Measurements from ENCODE around the gene PLCG2.

The PLCG2 gene

GRCh38 chr16:81938326-81939163, 159.5 kb downstream of the PLCG2 start:
- no peaks in the 10 kb centered on the region for H3K79me2 ChIP-seq (ENCODE audit: control insufficient read depth, insufficient read depth, low read length, unreplicated experiment)
- no peaks in the 10 kb centered on the region for H3K36me3 ChIP-seq (ENCODE audit: insufficient read depth, low read length)
- H3K27ac ChIP-seq (ENCODE audit: low read depth, low read length), result no peak overlapping the region
- no peak overlapping the region for H2AFZ ChIP-seq (ENCODE audit: low read length, unreplicated experiment)
- no peak overlapping the region for H3K4me3 ChIP-seq (ENCODE audit: low read depth, low read length)
- H3K4me1 ChIP-seq (ENCODE audit: control insufficient read depth, insufficient read depth, low read length, unreplicated experiment), result peaks cover 11% of the 10 kb centered on the region
- H3K27me3 ChIP-seq (ENCODE audit: insufficient read depth, low read length), result no peaks in the 10 kb centered on the region

- no peak overlapping the region for H3K4me3 ChIP-seq (ENCODE audit: low read depth, low read length)
- H3K4me1 ChIP-seq (ENCODE audit: control insufficient read depth, insufficient read depth, low read length, unreplicated experiment), result peaks cover 11% of the 10 kb centered on the region
- H3K79me2 ChIP-seq (ENCODE audit: control insufficient read depth, insufficient read depth, low read length, unreplicated experiment), result no peaks in the 10 kb centered on the region
- H3K27ac ChIP-seq (ENCODE audit: low read depth, low read length), result no peak overlapping the region
- H2AFZ ChIP-seq (ENCODE audit: low read length, unreplicated experiment), result no peak overlapping the region
- no peaks in the 10 kb centered on the region for H3K27me3 ChIP-seq (ENCODE audit: insufficient read depth, low read length)
- no peaks in the 10 kb centered on the region for H3K36me3 ChIP-seq (ENCODE audit: insufficient read depth, low read length)
Measured at GRCh38 chr16:81939164-81940056, 160.3 kb downstream of the PLCG2 start.

GRCh38 chr16:81940781-81941560, 161.9 kb downstream of the PLCG2 start:
- no peaks in the 10 kb centered on the region for H3K79me2 ChIP-seq (ENCODE audit: control insufficient read depth, insufficient read depth, low read length, unreplicated experiment)
- H3K27me3 ChIP-seq (ENCODE audit: insufficient read depth, low read length), result no peaks in the 10 kb centered on the region
- no peak overlapping the region for H2AFZ ChIP-seq (ENCODE audit: low read length, unreplicated experiment)
- H3K4me1 ChIP-seq (ENCODE audit: control insufficient read depth, insufficient read depth, low read length, unreplicated experiment), result peaks cover 20% of the 10 kb centered on the region
- H3K4me3 ChIP-seq (ENCODE audit: low read depth, low read length), result no peak overlapping the region
- H3K36me3 ChIP-seq (ENCODE audit: insufficient read depth, low read length), result no peaks in the 10 kb centered on the region
- peak overlapping the region; percentile 16; the same call in 1 of the 2 replicates for H3K27ac ChIP-seq (ENCODE audit: low read depth, low read length)

GRCh38 chr16:81942007-81942601, 163.0 kb downstream of the PLCG2 start:
- Histone ChIP-seq H3K27ac (ENCODE audit: low read depth, low read length) (no peak overlapping the region), H3K79me2 (ENCODE audit: control insufficient read depth, insufficient read depth, low read length, unreplicated experiment) (no peaks in the 10 kb centered on the region), H2AFZ (ENCODE audit: low read length, unreplicated experiment) (no peak overlapping the region), H3K36me3 (ENCODE audit: insufficient read depth, low read length) (no peaks in the 10 kb centered on the region), H3K27me3 (ENCODE audit: insufficient read depth, low read length) (no peaks in the 10 kb centered on the region), H3K4me1 (ENCODE audit: control insufficient read depth, insufficient read depth, low read length, unreplicated experiment) (peaks cover 27% of the 10 kb centered on the region), H3K4me3 (ENCODE audit: low read depth, low read length) (no peak overlapping the region)

GRCh38 chr16:81945665-81946064, 166.6 kb downstream of the PLCG2 start:
- no peaks in the 10 kb centered on the region for H3K79me2 ChIP-seq (ENCODE audit: control insufficient read depth, insufficient read depth, low read length, unreplicated experiment)
- H3K4me3 ChIP-seq (ENCODE audit: low read depth, low read length), result peak overlapping the region; percentile 35; the same call in 1 of the 2 replicates
- H3K4me1 ChIP-seq (ENCODE audit: control insufficient read depth, insufficient read depth, low read length, unreplicated experiment), result peaks cover 24% of the 10 kb centered on the region
- no peaks in the 10 kb centered on the region for H3K36me3 ChIP-seq (ENCODE audit: insufficient read depth, low read length)
- H3K27ac ChIP-seq (ENCODE audit: low read depth, low read length), result peak overlapping the region; percentile 33
- 0 out of 2 replicates have a peak, but pooled peaks cover 3% of the 10 kb centered on the region for H3K27me3 ChIP-seq (ENCODE audit: insufficient read depth, low read length)
- H2AFZ ChIP-seq (ENCODE audit: low read length, unreplicated experiment), result no peak overlapping the region

- Histone ChIP-seq H3K4me1 (ENCODE audit: control insufficient read depth, insufficient read depth, low read length, unreplicated experiment) (peaks cover 20% of the 10 kb centered on the region), H2AFZ (ENCODE audit: low read length, unreplicated experiment) (peak overlapping the region; percentile 20), H3K27me3 (ENCODE audit: insufficient read depth, low read length) (0 out of 2 replicates have a peak, but pooled peaks cover 3% of the 10 kb centered on the region), H3K27ac (ENCODE audit: low read depth, low read length) (peak overlapping the region; percentile 33), H3K36me3 (ENCODE audit: insufficient read depth, low read length) (no peaks in the 10 kb centered on the region), H3K79me2 (ENCODE audit: control insufficient read depth, insufficient read depth, low read length, unreplicated experiment) (no peaks in the 10 kb centered on the region), H3K4me3 (ENCODE audit: low read depth, low read length) (peak overlapping the region; percentile 35)
Measured at GRCh38 chr16:81946206-81946605, 167.1 kb downstream of the PLCG2 start.

GRCh38 chr16:81951564-81951963, 172.5 kb downstream of the PLCG2 start:
- H3K36me3 ChIP-seq (ENCODE audit: insufficient read depth, low read length), result no peaks in the 10 kb centered on the region

GRCh38 chr16:81956213-81956948, 177.3 kb downstream of the PLCG2 start:
- Histone ChIP-seq H3K4me3 (ENCODE audit: low read depth, low read length) (no peak overlapping the region), H3K4me1 (ENCODE audit: control insufficient read depth, insufficient read depth, low read length, unreplicated experiment) (no peaks in the 10 kb centered on the region), H2AFZ (ENCODE audit: low read length, unreplicated experiment) (no peak overlapping the region), H3K27me3 (ENCODE audit: insufficient read depth, low read length) (0 out of 2 replicates have a peak, but pooled peaks cover 2% of the 10 kb centered on the region), H3K27ac (ENCODE audit: low read depth, low read length) (no peak overlapping the region), H3K36me3 (ENCODE audit: insufficient read depth, low read length) (no peaks in the 10 kb centered on the region), H3K79me2 (ENCODE audit: control insufficient read depth, insufficient read depth, low read length, unreplicated experiment) (no peaks in the 10 kb centered on the region)

More at GRCh38 chr16:81951564-81951963, 172.5 kb downstream of the PLCG2 start:
- no peak overlapping the region for H2AFZ ChIP-seq (ENCODE audit: low read length, unreplicated experiment)
- H3K4me3 ChIP-seq (ENCODE audit: low read depth, low read length), result no peak overlapping the region
- 0 out of 2 replicates have a peak, but pooled peaks cover 3% of the 10 kb centered on the region for H3K27me3 ChIP-seq (ENCODE audit: insufficient read depth, low read length)
- H3K4me1 ChIP-seq (ENCODE audit: control insufficient read depth, insufficient read depth, low read length, unreplicated experiment), result peaks cover under 1% of the 10 kb centered on the region
- H3K27ac ChIP-seq (ENCODE audit: low read depth, low read length), result no peak overlapping the region
- H3K79me2 ChIP-seq (ENCODE audit: control insufficient read depth, insufficient read depth, low read length, unreplicated experiment), result no peaks in the 10 kb centered on the region

- H3K36me3 ChIP-seq (ENCODE audit: insufficient read depth, low read length), result no peaks in the 10 kb centered on the region
- peaks cover 27% of the 10 kb centered on the region for H3K27me3 ChIP-seq (ENCODE audit: insufficient read depth, low read length)
- no peak overlapping the region for H3K4me3 ChIP-seq (ENCODE audit: low read depth, low read length)
- no peaks in the 10 kb centered on the region for H3K79me2 ChIP-seq (ENCODE audit: control insufficient read depth, insufficient read depth, low read length, unreplicated experiment)
- H3K4me1 ChIP-seq (ENCODE audit: control insufficient read depth, insufficient read depth, low read length, unreplicated experiment), result no peaks in the 10 kb centered on the region
- H3K27ac ChIP-seq (ENCODE audit: low read depth, low read length), result no peak overlapping the region
- no peak overlapping the region for H2AFZ ChIP-seq (ENCODE audit: low read length, unreplicated experiment)
Measured at GRCh38 chr16:81964808-81965207, 185.7 kb downstream of the PLCG2 start.
